Parathyroid adenoma (tissue), 2 donors: ENCODE results near the gene SLC25A22.

ENCODE experiments used
- H2AFZ ChIP-seq: fragments of 300-600 bp; sonication (generic); one replicate; pipeline ENCODE4 v1.7.0; 2017; ENCODE audit warnings: antibody characterized with exemption, mild to moderate bottlenecking
- H3K27ac ChIP-seq: fragments of 300-600 bp; sonication (generic); one replicate; pipeline ENCODE4 v1.7.0; 2017
- H3K27me3 ChIP-seq: fragments of 300-600 bp; sonication (generic); one replicate; pipeline ENCODE4 v1.7.0; 2017; ENCODE audit warnings: low read length; ENCODE audit not compliant: control insufficient read depth, insufficient read depth
- H3K36me3 ChIP-seq: fragments of 300-600 bp; sonication (generic); one replicate; pipeline ENCODE4 v1.7.0; 2017; ENCODE audit warnings: low read length; ENCODE audit not compliant: control insufficient read depth, insufficient read depth
- H3K4me1 ChIP-seq: fragments of 300-600 bp; sonication (generic); one replicate; pipeline ENCODE4 v1.7.0; 2017; ENCODE audit warnings: control low read depth
- H3K4me2 ChIP-seq: fragments of 300-600 bp; sonication (generic); one replicate; pipeline ENCODE4 v1.7.0; 2017; ENCODE audit warnings: low read length
- H3K4me3 ChIP-seq: fragments of 300-600 bp; sonication (generic); one replicate; pipeline ENCODE4 v1.7.0; 2017; ENCODE audit warnings: low read depth, low read length
- H3K79me2 ChIP-seq: fragments of 300-600 bp; sonication (generic); one replicate; pipeline ENCODE4 v1.7.0; 2017; ENCODE audit warnings: control low read depth
- H3K9ac ChIP-seq: fragments of 300-600 bp; sonication (generic); one replicate; pipeline ENCODE4 v1.7.0; 2017; ENCODE audit warnings: mild to moderate bottlenecking
- H3K9me3 ChIP-seq: fragments of 300-600 bp; sonication (generic); one replicate; pipeline ENCODE4 v1.7.0; 2017; ENCODE audit warnings: low read length; ENCODE audit not compliant: control insufficient read depth
- TF ChIP-seq, protein P1 (sequence below): fragments of 300-600 bp; sonication (generic); IDR thresholded peaks from one replicate; pipeline ENCODE4 v1.7.0; 2017; ENCODE audit warnings: antibody characterized with exemption, mild to moderate bottlenecking
- donor health status: primary hyperparathyroidism.

Gene SLC25A22

DNA sequence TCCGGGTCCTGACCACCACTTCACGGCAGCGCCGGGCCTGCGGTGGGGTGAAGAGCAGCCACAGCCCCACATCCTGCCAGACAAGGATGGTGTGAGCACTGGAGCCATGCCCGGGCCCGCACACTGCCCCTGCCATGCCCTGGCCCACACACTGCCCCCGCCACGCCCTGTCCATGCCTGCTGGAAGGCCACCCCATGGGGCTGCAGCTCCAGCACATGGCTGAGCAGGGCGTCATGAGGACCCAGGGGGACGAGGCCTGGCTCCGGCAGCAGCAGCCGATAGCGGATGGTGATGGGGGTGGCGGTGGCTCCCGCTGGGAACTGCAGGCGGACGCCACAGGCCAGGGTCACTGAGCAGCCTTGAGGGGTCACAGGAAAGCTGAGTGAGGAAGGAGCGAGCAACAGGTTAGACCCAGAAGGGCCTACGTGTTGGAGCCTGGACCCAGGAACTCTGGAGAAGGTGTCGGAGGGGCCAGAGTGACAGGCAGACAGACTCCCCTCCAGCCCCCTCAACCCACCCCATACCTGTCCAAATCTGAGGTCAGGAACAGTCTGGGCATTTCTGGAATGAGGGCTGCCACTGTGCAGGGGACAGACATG lies 4.0 kb upstream of the SLC25A22 start:
- Histone ChIP-seq H3K9me3 (no peaks in the 10 kb centered on the region), H3K27ac (no peak overlapping the region), H2AFZ (no peak overlapping the region), H3K27me3 (no peaks in the 10 kb centered on the region), H3K36me3 (no peaks in the 10 kb centered on the region), H3K4me2 (no peak overlapping the region), H3K4me3 (no peak overlapping the region), H3K79me2 (no peaks in the 10 kb centered on the region), H3K4me1 (no peaks in the 10 kb centered on the region), H3K9ac (no peak overlapping the region)
- TF ChIP-seq, protein P1, sequence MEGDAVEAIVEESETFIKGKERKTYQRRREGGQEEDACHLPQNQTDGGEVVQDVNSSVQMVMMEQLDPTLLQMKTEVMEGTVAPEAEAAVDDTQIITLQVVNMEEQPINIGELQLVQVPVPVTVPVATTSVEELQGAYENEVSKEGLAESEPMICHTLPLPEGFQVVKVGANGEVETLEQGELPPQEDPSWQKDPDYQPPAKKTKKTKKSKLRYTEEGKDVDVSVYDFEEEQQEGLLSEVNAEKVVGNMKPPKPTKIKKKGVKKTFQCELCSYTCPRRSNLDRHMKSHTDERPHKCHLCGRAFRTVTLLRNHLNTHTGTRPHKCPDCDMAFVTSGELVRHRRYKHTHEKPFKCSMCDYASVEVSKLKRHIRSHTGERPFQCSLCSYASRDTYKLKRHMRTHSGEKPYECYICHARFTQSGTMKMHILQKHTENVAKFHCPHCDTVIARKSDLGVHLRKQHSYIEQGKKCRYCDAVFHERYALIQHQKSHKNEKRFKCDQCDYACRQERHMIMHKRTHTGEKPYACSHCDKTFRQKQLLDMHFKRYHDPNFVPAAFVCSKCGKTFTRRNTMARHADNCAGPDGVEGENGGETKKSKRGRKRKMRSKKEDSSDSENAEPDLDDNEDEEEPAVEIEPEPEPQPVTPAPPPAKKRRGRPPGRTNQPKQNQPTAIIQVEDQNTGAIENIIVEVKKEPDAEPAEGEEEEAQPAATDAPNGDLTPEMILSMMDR: no peak

DNA sequence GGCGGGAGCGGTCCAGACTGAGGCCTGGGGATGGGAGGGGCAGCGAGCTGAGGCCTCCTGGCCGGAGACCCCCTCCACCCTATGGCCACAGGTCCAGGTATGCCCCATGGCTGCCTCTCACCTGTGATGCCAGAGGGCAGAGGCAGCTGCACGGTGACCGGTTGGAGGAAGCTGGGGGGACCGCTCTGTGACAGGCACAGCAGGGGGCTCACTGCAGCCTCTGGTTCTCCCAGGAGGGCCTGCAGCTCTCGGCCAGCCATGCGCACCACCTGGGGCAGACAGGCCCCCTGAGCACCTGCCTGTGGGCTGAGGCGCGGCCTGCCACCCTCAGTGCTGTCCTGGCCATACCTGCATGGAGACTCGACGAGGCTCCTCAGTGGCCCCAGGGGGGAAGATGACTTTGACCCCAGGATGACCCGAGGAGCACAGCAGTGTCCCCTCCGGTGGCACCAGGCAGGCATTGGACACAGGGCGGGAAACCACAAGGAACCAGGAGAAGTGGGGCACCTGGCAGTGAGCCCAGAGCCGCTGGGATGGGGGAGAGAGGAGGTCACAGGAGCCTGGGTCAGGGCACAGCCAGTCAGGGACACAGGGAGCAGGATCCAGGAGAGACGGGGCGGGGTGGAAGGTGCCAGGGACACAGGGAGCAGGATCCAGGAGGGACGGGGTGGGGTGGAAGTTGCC lies 3.2 kb upstream of the SLC25A22 start:
- H3K27me3 ChIP-seq: no peaks in the 10 kb centered on the region
- H3K9me3 ChIP-seq: no peaks in the 10 kb centered on the region
- TF ChIP-seq, protein P1: no peak
- no peaks in the 10 kb centered on the region for H3K36me3 ChIP-seq
- no peak overlapping the region for H3K4me2 ChIP-seq
- no peak overlapping the region for H3K4me3 ChIP-seq
- H2AFZ ChIP-seq: no peak overlapping the region
- H3K27ac ChIP-seq: no peak overlapping the region
- peaks cover 4% of the 10 kb centered on the region for H3K4me1 ChIP-seq
- H3K79me2 ChIP-seq: no peaks in the 10 kb centered on the region
- no peak overlapping the region for H3K9ac ChIP-seq

DNA sequence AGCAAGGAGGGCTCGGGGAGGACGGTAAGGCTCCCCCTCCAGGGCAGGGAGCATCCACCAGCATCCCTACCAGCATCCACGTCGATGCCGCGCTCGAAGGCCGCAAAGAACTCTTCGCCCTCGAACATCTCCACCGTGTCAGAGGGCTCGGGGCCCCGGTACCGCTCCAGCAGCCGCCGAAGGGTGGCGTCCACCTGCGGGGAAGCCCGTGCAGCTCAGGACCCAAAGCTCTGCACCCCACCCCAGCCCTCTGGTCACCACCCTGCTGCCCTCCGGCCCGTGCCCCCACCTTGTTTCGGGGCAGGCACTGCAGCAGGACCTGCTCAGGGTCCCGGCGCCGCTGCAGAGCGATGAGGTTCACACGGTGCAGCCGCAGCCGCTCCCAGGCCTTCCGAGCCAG lies 2.4 kb upstream of the SLC25A22 start:
- H3K9ac ChIP-seq: no peak overlapping the region
- H3K36me3 ChIP-seq: no peaks in the 10 kb centered on the region
- H2AFZ ChIP-seq: no peak overlapping the region
- H3K9me3 ChIP-seq: no peaks in the 10 kb centered on the region
- no peak overlapping the region for H3K4me2 ChIP-seq
- H3K27me3 ChIP-seq: no peaks in the 10 kb centered on the region
- H3K4me3 ChIP-seq: no peak overlapping the region
- H3K4me1 ChIP-seq: peaks cover 4% of the 10 kb centered on the region
- no peak overlapping the region for H3K27ac ChIP-seq
- no peaks in the 10 kb centered on the region for H3K79me2 ChIP-seq
- TF ChIP-seq, protein P1: no peak

DNA sequence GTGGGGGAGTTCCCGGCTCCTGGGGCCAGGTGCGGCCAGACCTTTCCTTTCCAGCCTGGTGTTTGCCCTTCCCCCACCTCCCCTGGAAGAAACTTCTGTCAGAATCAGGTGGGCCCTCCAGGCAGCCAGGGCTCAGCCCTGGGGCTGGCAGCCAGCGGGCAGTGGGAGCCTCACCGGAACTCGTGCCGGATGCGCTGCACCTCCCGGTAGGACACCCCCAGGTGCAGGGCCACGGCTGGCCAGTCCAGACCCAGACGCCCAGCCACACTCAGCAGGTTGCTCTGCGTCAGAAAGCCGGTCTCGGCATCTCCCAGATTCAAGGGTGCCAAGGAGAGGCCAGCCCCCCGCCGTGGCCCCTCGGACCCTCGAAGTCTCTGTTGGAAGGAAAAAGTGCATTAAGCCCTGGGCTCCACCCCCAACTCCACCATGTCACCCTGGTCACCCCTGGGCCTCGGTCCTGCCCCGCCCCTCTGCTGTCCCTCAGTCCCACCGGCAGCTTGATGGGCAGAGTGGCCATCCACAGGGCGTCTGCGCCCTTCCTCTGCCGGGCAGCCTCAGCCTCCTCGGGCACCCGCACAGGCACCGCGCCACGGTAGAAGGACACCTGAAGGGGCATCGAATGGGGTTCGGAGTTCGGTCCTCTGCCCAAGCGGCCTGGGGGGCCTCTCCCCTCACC lies 1.7 kb upstream of the SLC25A22 start:
- Histone ChIP-seq H3K4me3 (no peak overlapping the region), H3K36me3 (no peaks in the 10 kb centered on the region), H3K4me1 (peaks cover 4% of the 10 kb centered on the region), H3K79me2 (no peaks in the 10 kb centered on the region), H3K27me3 (no peaks in the 10 kb centered on the region), H3K27ac (no peak overlapping the region), H2AFZ (no peak overlapping the region), H3K9me3 (no peaks in the 10 kb centered on the region), H3K9ac (no peak overlapping the region), H3K4me2 (no peak overlapping the region)
- TF ChIP-seq, protein P1: no peak
